PFSK-1 (cell line): Measurements from ENCODE around the gene SLC39A11.

Source experiments
- FOXP2 ChIP-seq: optimal IDR thresholded peaks from 2 replicates; pipeline ENCODE3; 2011; ENCODE audit warnings: borderline replicate concordance, control low read depth, inconsistent platforms; ENCODE audit not compliant: insufficient read depth; ENCODE audit errors: extremely low read length, extremely low read depth
- POLR2AphosphoS5 ChIP-seq: IDR thresholded peaks from 2 replicates; pipeline ENCODE4 v1.6.1; 2012; ENCODE audit warnings: low read depth, mild to moderate bottlenecking, control low read depth, low read length, moderate library complexity
- SIN3A ChIP-seq: IDR thresholded peaks from 2 replicates; pipeline ENCODE4 v1.6.1; 2012; ENCODE audit warnings: mild to moderate bottlenecking, low read length, moderate library complexity, borderline replicate concordance; ENCODE audit not compliant: insufficient read depth
- TAF1 ChIP-seq: IDR thresholded peaks from 2 replicates; pipeline ENCODE4 v1.6.1; 2012; ENCODE audit warnings: low read length, control low read depth, borderline replicate concordance; ENCODE audit not compliant: insufficient read depth
- TF ChIP-seq, protein P1 (sequence below), 2 experiments: IDR thresholded peaks; 2 replicates each; pipeline versions ENCODE4 v1.6.1 to v1.8.0; 2011 to 2012; ENCODE audit warnings: low read depth in 2 of 2, low read length in 2 of 2, control low read depth in 1 of 2, inconsistent platforms in 1 of 2, mild to moderate bottlenecking in 1 of 2, moderate library complexity in 1 of 2; ENCODE audit not compliant: insufficient read depth in 1 of 2

DNA sequence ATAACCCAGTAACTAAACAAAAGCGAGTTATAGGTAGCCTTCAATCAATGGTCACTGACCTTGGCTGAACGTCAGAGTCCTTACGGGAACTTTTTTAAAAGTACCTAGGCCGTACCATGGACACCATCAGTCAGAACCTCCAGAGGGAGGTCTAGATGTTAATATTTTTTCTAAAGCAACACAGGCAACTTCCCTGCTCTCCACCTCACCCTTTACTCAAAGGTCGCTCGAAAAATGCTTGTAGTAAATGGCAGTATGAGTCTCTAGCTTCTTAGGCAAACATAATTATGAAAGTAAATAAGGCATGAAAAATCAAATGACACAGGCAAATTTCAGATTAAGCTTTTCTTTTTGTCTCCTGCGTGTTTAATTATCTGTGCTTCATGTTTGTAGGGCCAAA, 82.1 kb downstream of the SLC39A11 start:
- TF ChIP-seq SIN3A (no peak), POLR2AphosphoS5 (no peak), TAF1 (no peak), FOXP2 (no peak)
- TF ChIP-seq, protein P1, sequence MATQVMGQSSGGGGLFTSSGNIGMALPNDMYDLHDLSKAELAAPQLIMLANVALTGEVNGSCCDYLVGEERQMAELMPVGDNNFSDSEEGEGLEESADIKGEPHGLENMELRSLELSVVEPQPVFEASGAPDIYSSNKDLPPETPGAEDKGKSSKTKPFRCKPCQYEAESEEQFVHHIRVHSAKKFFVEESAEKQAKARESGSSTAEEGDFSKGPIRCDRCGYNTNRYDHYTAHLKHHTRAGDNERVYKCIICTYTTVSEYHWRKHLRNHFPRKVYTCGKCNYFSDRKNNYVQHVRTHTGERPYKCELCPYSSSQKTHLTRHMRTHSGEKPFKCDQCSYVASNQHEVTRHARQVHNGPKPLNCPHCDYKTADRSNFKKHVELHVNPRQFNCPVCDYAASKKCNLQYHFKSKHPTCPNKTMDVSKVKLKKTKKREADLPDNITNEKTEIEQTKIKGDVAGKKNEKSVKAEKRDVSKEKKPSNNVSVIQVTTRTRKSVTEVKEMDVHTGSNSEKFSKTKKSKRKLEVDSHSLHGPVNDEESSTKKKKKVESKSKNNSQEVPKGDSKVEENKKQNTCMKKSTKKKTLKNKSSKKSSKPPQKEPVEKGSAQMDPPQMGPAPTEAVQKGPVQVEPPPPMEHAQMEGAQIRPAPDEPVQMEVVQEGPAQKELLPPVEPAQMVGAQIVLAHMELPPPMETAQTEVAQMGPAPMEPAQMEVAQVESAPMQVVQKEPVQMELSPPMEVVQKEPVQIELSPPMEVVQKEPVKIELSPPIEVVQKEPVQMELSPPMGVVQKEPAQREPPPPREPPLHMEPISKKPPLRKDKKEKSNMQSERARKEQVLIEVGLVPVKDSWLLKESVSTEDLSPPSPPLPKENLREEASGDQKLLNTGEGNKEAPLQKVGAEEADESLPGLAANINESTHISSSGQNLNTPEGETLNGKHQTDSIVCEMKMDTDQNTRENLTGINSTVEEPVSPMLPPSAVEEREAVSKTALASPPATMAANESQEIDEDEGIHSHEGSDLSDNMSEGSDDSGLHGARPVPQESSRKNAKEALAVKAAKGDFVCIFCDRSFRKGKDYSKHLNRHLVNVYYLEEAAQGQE (IDR thresholded peaks at IDR 0.05; ENCODE audit: insufficient read depth in 1 of 2, low read depth in 2 of 2, low read length in 2 of 2): no peak
